GM19035 (cell line): ENCODE data around the gene RAD51D.
A peak's percentile ranks its signal among the peaks of the same experiment; 100 is the strongest.
"Not testable (repeated sequence)": the region's sequence is repeated elsewhere in the genome, so short reads cannot be mapped to it uniquely, and the experiment has no call there.

Experiments used
- ATAC-seq: cut with Tn5 transposase; IDR thresholded peaks from one replicate; pipeline ENCODE4 v1.9.1; 2021; ENCODE audit not compliant: unreplicated experiment

The RAD51D gene

DNA sequence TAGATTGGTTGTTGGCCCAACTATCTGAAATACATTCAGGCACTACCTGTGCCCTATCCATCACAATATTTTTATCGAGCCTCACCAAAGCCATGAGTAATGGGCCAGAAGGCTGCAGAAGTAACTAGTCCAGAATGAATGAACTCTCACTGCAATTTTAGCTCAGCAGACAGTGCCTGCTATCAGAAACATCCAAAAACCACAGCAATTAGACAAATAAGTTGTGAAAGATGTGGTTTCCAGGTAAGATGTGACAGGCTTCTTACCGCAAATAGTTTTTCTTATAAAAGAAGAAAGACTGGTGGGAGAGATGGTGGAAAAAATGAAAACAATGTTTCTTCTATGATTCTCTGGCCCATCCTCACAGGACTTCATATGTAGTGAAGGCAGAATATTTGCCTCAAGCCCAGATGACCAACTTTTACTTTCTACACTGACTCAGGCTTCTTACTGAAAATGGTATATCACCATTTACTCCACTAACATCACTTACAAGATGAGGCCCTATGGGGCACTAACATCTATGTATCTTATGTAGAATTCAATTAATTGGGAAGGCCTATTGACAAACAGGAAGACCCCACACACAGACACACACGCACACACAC is 46.4 kb downstream of the RAD51D start:
- no peak for ATAC-seq

DNA sequence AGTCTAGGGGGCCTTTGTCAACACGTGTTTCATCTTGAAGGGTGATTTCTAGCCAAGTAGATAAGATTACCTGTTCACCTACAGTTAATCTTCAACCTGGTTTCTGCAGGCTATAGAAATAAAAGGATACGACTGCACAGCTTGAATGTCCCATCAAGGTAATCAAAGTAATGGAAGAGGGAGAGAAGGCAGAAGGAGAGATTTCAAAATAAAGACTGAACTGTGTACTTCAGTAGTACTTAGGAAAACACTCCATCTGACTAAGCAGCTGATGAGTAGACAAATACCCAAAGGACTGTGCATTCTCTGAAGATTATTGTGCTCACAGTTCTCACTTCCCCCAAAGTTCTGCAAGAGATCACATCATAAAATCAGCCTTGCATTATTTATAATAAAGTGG is 50.3 kb downstream of the RAD51D start:
- ATAC-seq, result no peak

GRCh38 chr17:35068249-35068648 is 51.4 kb downstream of the RAD51D start:
- ATAC-seq, result no peak

DNA sequence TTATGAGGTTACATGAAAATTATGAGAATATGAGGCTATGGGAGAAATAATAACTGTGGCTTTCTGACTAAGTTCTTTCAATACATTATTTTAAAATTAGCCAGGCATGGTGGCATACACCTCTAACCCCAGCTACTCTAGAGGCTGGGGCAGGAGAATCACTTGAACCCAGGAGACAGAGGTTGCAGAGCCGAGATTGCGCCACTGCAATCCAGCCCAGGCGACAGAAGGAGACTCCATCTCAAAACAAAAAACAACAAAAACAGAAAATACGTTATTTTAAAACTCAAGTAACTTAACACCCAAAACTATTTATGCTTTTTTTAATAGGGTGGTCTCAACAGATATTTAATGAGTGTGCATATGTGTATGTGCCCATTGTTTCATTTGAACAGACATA is 53.8 kb downstream of the RAD51D start:
- ATAC-seq, result no peak

- no peak for ATAC-seq
These were observed 55.0 kb downstream of the RAD51D start for GRCh38 chr17:35064516-35065215.

- peak; percentile 90 for ATAC-seq
These were observed 56.0 kb downstream of the RAD51D start, which contains the start of gene RFFL for GRCh38 chr17:35063514-35064223. TSS of gene RFFL (minus strand) at chr17:35063707. CDS start at chr17:35026553, 37,154 bp downstream.

DNA sequence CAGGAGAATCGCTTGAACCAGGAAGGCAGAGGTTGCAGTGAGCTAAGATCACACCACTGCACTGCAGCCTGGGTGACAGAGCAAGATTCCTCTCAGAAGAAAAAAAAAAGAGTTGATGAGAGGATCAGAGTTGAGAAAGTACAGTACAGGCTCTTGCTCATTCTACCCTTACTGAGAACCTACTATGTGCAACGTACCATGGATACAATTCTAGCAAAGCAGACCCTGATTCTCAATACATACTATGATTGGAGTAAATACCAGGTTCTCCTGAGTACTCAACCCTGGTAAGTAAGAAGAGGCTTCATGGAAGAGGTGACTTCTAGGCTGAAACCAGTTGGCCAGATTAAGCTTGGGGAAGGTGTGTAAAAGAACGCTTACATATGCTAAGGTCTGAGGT is 57.4 kb downstream of the RAD51D start:
- no peak for ATAC-seq

DNA sequence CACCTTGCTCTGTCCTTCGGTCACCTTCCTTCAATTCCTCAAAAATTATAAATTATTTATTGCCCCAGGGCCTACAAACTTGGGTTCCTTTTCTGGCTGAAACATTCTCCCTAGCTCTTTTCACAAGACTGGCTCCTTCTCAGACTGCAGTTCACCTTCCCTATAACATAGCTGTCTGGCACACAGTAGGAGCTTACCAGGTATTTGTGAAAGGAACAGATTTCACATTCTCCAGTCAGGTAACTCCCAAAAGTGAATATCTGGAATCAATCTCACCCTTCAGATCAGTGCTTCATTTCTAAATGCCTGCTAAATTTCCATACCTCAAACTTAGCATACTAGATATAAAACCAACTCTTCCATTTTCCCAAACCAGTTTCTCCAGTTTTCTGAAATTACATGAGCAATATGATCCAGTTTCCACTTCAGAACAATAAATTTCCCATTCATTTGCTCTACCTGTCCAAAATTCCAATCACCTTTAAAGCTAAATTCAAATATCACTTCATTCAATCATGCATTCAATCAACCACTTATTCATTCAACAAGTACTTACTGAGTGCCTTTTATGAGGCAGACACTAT is 62.2 kb downstream of the RAD51D start:
- ATAC-seq, result no peak

DNA sequence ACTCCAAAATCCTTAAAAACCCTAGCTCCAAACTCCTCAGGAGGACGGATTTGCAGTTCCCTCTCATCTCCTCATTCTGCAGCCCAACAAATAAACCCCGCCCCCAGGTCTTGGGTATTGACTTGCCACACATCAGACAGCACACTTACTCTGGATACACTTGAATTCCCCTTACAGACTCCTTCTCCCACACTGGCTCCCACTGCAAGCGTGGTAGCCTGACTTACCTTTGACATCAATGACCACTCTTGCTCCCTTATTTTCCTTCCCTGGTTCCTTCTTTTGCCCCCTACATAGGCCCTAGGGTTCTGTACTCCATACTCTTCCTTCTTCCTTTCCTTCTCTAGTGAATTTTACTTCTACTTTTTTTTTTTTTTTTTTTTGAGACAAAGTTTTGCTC is 63.6 kb downstream of the RAD51D start:
- ATAC-seq, result no peak

- ATAC-seq, result no peak
These were observed 66.5 kb downstream of the RAD51D start for GRCh38 chr17:35053204-35053603.

DNA sequence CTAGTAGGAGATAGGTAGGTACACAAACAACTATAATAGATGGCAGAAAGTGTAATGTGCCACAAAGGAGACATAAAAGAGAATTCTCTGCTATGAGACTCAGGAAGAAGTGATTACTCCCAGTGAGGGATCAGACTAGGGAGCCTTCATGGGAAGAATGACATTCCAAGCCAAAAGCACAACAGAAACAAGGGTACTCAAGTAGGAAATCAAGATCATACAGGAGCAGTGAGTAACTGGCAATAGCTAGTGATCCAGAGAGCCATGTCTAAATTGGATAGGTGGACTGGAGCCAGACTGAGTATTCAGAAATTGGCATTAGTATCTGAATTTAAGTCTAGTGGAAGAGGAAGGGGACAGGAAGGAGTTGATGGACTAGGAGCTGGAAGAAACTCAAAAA is 66.9 kb downstream of the RAD51D start:
- no peak for ATAC-seq

DNA sequence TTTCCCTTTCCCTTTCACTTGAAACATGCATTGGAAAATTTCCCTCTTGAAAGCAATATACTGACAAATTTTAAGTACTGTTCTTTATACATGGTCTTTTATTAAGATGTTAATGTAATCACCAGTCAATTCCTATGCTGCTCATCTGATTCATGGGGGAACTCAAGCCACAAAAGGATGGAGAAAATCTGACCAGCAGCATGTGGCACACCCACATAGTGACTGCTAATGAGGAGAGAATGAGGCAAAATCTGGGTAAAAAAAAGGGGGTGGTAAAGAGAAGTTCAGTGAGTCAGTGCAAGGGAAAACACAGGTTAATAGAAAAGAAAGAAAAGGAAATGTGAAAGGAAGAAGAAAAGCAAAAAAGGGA is 67.4 kb downstream of the RAD51D start:
- ATAC-seq, result no peak

- ATAC-seq, result peak; percentile 37
These were observed 68.0 kb downstream of the RAD51D start for GRCh38 chr17:35051579-35052240.

DNA sequence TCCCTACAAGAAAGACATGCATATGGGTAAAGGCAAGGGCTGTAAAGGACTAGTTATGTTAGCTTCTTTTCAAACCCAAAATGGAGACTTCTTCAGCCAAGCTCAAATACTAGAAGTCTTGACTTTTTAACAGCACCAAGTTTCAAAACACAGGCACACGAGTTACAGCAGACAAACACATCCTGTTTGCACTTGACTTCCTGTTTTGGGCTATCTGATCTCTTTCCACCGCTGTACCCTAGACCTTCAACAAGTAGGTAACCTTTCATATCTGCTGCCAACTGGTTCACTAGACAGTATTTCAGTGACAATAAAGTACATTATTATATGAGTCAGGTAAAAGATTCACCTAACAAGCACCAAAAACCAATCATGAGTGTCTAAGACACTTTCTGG is 68.5 kb downstream of the RAD51D start:
- peak; percentile 52 for ATAC-seq

DNA sequence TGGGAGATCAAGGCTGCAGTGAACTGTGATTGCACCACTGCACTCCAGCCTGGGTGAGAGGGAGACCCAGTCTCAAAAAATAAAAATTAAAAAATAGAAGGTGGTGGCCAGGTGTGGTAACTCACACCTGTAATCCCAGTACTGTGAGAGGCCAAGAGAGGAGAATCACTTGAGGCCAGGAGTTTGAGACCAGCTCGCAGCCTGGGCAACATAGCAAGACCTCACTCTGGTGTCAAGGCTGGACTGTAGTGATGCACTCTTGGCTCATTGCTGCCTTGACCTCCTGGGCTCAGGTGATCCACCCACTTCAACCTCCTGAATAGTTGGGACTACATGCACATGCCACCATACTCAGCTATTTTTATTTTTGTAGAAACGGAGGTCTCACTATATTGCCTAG is 69.5 kb downstream of the RAD51D start:
- ATAC-seq, result no peak

GRCh38 chr17:35048685-35049379 is 70.8 kb downstream of the RAD51D start:
- ATAC-seq, result no peak

GRCh38 chr17:35046740-35047283 is 72.8 kb downstream of the RAD51D start:
- peak; percentile 61 for ATAC-seq

- ATAC-seq, result peak; percentile 4
These were observed 73.4 kb downstream of the RAD51D start for GRCh38 chr17:35046245-35046644.

GRCh38 chr17:35045458-35045979 is 74.1 kb downstream of the RAD51D start:
- ATAC-seq, result not testable (repeated sequence)

DNA sequence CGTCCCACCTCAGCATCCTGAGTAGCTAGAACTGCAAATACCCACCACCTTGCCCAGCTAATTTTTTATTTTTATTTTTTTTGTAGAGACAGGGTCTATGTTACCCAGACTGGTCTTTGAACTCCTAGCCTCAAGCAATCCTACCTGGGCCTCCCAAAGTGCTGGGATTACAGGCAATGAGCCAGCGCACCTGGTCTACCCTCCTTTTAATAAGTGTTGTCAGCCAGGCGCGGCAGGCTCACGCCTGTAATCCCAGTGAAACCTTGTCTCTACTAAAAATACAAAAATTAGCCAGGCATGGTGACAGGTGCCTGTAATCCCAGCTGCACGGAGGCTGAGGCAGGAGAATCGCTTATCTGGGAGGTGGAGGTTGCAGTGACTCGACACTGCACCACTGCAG is 75.5 kb downstream of the RAD51D start:
- ATAC-seq, result no peak
